GM12878 (cell line): ENCODE measurements around the gene SLC7A5. TPM values are rescaled to one million over a fixed set of nuclear protein-coding genes. Genes with fewer than 3 reads are reported as not detected.

ENCODE experiments used
- BCLAF1 ChIP-seq: fragments of 450-650 bp; IDR thresholded peaks from 2 replicates; pipeline ENCODE4 v1.6.1; 2017; ENCODE audit warnings: antibody characterized with exemption, mild to moderate bottlenecking, moderate library complexity
- IKZF1 ChIP-seq: fragments of 450-650 bp; conservative IDR thresholded peaks from 2 replicates; pipeline ENCODE4 v1.6.1; 2017; ENCODE audit warnings: antibody characterized with exemption, mild to moderate bottlenecking
- IRF5 ChIP-seq: fragments of 450-650 bp; IDR thresholded peaks from 2 replicates; pipeline ENCODE4 v1.6.1; 2017; ENCODE audit warnings: borderline replicate concordance
- KLF5 ChIP-seq: fragments of 450-650 bp; IDR thresholded peaks from 2 replicates; pipeline ENCODE4 v1.6.1; 2014; ENCODE audit warnings: mild to moderate bottlenecking; ENCODE audit not compliant: partially characterized antibody
- NFIC ChIP-seq: IDR thresholded peaks from 2 replicates; pipeline ENCODE4 v1.6.1; 2012; ENCODE audit warnings: low read depth, mild to moderate bottlenecking, inconsistent platforms, low read length, moderate library complexity
- NFXL1 ChIP-seq: fragments of 450-650 bp; IDR thresholded peaks from 2 replicates; pipeline ENCODE4 v1.6.1; 2017; ENCODE audit warnings: antibody characterized with exemption, mild to moderate bottlenecking, borderline replicate concordance
- REST ChIP-seq: IDR thresholded peaks from 2 replicates; pipeline ENCODE4 v1.6.1; 2012; ENCODE audit warnings: mild to moderate bottlenecking, low read depth, low read length
- STAT1 ChIP-seq: fragments of 450-650 bp; conservative IDR thresholded peaks from 2 replicates; pipeline ENCODE4 v1.6.1; 2014; ENCODE audit warnings: antibody characterized with exemption, mild to moderate bottlenecking
- SUZ12 ChIP-seq: fragments of 200-600 bp; sonication (generic); IDR thresholded peaks from one replicate; pipeline ENCODE4 v1.6.1; 2018; ENCODE audit warnings: antibody characterized with exemption, mild to moderate bottlenecking; ENCODE audit not compliant: unreplicated experiment
- YBX1 ChIP-seq: fragments of 450-650 bp; IDR thresholded peaks from 2 replicates; pipeline ENCODE4 v1.6.1; 2016; ENCODE audit warnings: antibody characterized with exemption
- polyA plus RNA-seq, 11 experiments: library from polyadenylated mRNA; depleted of rRNA in 4 of 11; unstranded in 6 of 11; stranded (reverse) in 5 of 11; fragments of >200 nt; fragmentation: Nextera tagmentation in 4 of 11; fragmentation: Illumina TruSeq in 1 of 11; extraction: Ambion mirVana in 4 of 11; extraction: Trizol in 1 of 11; gene quantifications; 1 replicate in 1 of 11; 2 replicates in 10 of 11; pipeline versions ENCODE4 v1.2.1 to v1.2.3, GENCODE V29; 2011 to 2016; ENCODE audit warnings: inconsistent platforms in 2 of 11, missing spikeins in 2 of 11, low read depth in 1 of 11
- total RNA-seq, 4 experiments: library from RNA; depleted of rRNA in 3 of 4; stranded (reverse); fragments of >200 nt in 3 of 4; fragmentation: Illumina TruSeq in 1 of 4; extraction: Trizol in 1 of 4; gene quantifications; 2 replicates each; pipeline versions ENCODE4 v1.2.1 to v1.2.3, GENCODE V29; 2013 to 2021

Gene SLC7A5
- total and polyA plus RNA-seq, 10 of the 15 experiments (the other 5 are each of a cell fraction or from before 2014, with no cell fraction given), result 2.3 to 101 (median 35.8) TPM

GRCh38 chr16:87834005-87834667 lies 35.2 kb downstream of the SLC7A5 start (continued):
- no peak for TF ChIP-seq STAT1
- TF ChIP-seq BCLAF1, result no peak
- no peak for TF ChIP-seq KLF5
- no peak for TF ChIP-seq YBX1
- TF ChIP-seq SUZ12, result no peak
- no peak for TF ChIP-seq IKZF1
- no peak for TF ChIP-seq NFXL1
- no peak for TF ChIP-seq IRF5
- TF ChIP-seq NFIC, result no peak
- no peak for TF ChIP-seq REST
- TF ChIP-seq, all 136 proteins: peak for 0
